ENCODE measurements around the gene ANXA2R. TPM values are rescaled to one million over a fixed set of nuclear protein-coding genes. Genes with fewer than 3 reads are reported as not detected.

The ANXA2R gene
- total RNA-seq, 1 experiment from 2014 or later = 3.6 TPM

DNA sequence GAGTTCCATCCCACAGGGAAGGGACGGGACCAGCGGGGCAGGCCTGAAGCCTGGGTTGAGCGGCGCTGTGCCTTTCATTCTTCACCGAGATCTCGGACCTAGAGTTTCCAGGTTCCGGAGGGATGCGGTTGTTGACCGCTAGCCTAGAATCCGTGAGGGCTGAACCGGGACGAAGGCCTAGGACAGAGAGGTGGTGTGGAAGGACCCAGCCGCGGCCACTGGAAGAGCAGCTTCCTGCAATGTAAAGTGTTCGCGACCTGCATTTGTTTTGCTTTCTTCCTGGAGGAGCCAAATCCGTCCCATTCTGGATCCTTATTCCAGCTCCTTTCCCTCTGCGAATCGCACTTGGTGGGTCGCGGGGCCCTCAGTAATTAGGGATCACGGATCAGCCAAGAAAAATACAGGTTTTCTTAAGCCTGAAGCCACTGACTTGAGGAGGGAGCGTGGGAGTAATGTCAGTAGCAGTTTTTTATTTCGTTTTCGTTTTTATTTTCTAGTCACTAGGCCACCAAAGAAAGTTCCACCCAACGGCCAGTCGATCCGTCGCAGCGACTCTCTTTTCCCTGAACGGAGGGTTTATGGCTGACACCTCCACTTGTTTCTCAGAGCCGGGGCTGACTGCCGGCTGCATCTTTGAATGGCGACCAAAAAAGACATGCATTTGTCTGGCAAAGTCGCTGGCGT is 48.6 kb downstream of the ANXA2R start:
- Histone ChIP-seq H3K79me2 (ENCODE audit: low read depth) (no peaks in the 10 kb centered on the region), H3K9me3 (ENCODE audit: insufficient read depth, low read depth) (peaks cover 17% of the 10 kb centered on the region), H3K27me3 (ENCODE audit: insufficient read depth, low read depth) (no peaks in the 10 kb centered on the region), H3K36me3 (ENCODE audit: low read depth) (peaks cover 5% of the 10 kb centered on the region; the same call in 1 of the 2 replicates), H3K9me2 (ENCODE audit: insufficient read depth) (no peaks in the 10 kb centered on the region), H3K27ac (peak overlapping the region; percentile 60), H3K4me1 (replicated peaks; ENCODE audit: insufficient read depth) (peaks cover 9% of the 10 kb centered on the region), H3F3A (ENCODE audit: insufficient read depth, low read depth) (peaks cover 24% of the 10 kb centered on the region), H3K4me3 (peak overlapping the region; percentile 52), H4K20me1 (ENCODE audit: insufficient read depth) (no peaks in the 10 kb centered on the region), H3K4me2 (peak overlapping the region; percentile 64), H2AFZ (peak overlapping the region; percentile 59)
- intact Hi-C loops (cut with micrococcal nuclease; ENCODE audit: unreplicated experiment) = loop anchor here (1.0 to 2.0 kb wide), 2 partner anchors 41 to 73 kb away; no protein-coding TSS in a partner anchor
- no TSS peak for BruUV-seq (replicated peaks)
- DNase-seq = no peak
- CTCF ChIA-PET = interaction anchor here (0.8 kb wide), 2 partner anchors 50 to 80 kb away, joined by 3 read pairs; no protein-coding TSS in a partner anchor
- POLR2A ChIA-PET (ENCODE audit: unreplicated experiment) = interaction anchor here (0.7 to 0.8 kb wide), 2 partner anchors 8 to 16 kb away, joined by 4 to 5 read pairs; no protein-coding TSS in a partner anchor
- TF ChIP-seq, protein P1, sequence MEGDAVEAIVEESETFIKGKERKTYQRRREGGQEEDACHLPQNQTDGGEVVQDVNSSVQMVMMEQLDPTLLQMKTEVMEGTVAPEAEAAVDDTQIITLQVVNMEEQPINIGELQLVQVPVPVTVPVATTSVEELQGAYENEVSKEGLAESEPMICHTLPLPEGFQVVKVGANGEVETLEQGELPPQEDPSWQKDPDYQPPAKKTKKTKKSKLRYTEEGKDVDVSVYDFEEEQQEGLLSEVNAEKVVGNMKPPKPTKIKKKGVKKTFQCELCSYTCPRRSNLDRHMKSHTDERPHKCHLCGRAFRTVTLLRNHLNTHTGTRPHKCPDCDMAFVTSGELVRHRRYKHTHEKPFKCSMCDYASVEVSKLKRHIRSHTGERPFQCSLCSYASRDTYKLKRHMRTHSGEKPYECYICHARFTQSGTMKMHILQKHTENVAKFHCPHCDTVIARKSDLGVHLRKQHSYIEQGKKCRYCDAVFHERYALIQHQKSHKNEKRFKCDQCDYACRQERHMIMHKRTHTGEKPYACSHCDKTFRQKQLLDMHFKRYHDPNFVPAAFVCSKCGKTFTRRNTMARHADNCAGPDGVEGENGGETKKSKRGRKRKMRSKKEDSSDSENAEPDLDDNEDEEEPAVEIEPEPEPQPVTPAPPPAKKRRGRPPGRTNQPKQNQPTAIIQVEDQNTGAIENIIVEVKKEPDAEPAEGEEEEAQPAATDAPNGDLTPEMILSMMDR (conservative IDR thresholded peaks at IDR 0.05) = no peak
- no peak for TF ChIP-seq EZH2 (IDR thresholded peaks at IDR 0.05; ENCODE audit: low read depth)

DNA sequence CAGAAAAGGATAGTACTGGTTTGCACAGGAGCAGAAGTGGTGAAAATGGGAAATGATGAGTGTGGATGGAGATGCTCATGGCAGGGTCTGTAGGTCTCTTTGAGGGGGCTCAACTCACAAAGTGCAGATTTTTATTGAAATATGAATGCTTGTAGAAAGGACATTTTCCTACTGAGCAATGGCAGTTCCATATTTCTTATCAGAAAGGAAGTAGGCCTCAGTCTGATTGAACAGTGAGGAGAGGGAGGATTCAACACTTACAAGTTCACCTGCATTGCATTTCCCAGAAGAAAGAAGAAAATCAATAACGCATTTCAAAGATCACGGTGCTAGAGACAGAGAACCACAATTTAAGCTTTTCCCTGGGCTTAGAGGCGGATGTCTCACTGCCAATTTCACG is 49.2 kb downstream of the ANXA2R start:
- H3K4me3 ChIP-seq = peak overlapping the region; percentile 52; the same call in 1 of the 2 replicates
- peaks cover 15% of the 10 kb centered on the region for H3K4me1 ChIP-seq (replicated peaks; ENCODE audit: insufficient read depth)
- peaks cover 5% of the 10 kb centered on the region; the same call in 1 of the 2 replicates for H3K36me3 ChIP-seq (ENCODE audit: low read depth)
- H3F3A ChIP-seq (ENCODE audit: insufficient read depth, low read depth) = peaks cover 30% of the 10 kb centered on the region
- intact Hi-C loops (cut with micrococcal nuclease; ENCODE audit: unreplicated experiment) = loop anchor here (1.0 kb wide), 1 partner anchor 41 kb away; no protein-coding TSS in a partner anchor
- peak overlapping the region; percentile 59; the same call in 1 of the 2 replicates for H2AFZ ChIP-seq
- H4K20me1 ChIP-seq (ENCODE audit: insufficient read depth) = no peaks in the 10 kb centered on the region
- no TSS peak for BruUV-seq (replicated peaks)
- H3K27ac ChIP-seq = peak overlapping the region; percentile 60; the same call in 1 of the 2 replicates
- no peaks in the 10 kb centered on the region for H3K79me2 ChIP-seq (ENCODE audit: low read depth)
- ChIA-PET CTCF (interaction anchor here (0.8 kb wide), 1 partner anchor 79 kb away, joined by 3 read pairs; no protein-coding TSS in a partner anchor), POLR2A (ENCODE audit: unreplicated experiment) (interaction anchor here (0.8 kb wide), 1 partner anchor 9 kb away, joined by 5 read pairs; no protein-coding TSS in a partner anchor)
- no peaks in the 10 kb centered on the region for H3K27me3 ChIP-seq (ENCODE audit: insufficient read depth, low read depth)
- no peaks in the 10 kb centered on the region for H3K9me2 ChIP-seq (ENCODE audit: insufficient read depth)
- peaks cover 17% of the 10 kb centered on the region for H3K9me3 ChIP-seq (ENCODE audit: insufficient read depth, low read depth)
- peak overlapping the region; percentile 64 for H3K4me2 ChIP-seq
- TF ChIP-seq, protein P1 (conservative IDR thresholded peaks at IDR 0.05) = no peak
- no peak for TF ChIP-seq EZH2 (IDR thresholded peaks at IDR 0.05; ENCODE audit: low read depth)
- no peak for DNase-seq

Other genes with a start within 250 kb of the ANXA2R start
- gene SELENOP, start 228.4 kb downstream of the ANXA2R start, total RNA-seq (2021) = 4.6 and 5.3 TPM in 2 replicates
- 79.5 and 82.4 TPM in 2 replicates for gene ZNF131, start 80.6 kb upstream of the ANXA2R start, total RNA-seq (2021)
- 0.26 and 0.45 TPM in 2 replicates for gene NIM1K, start 151.9 kb upstream of the ANXA2R start, total RNA-seq (2021)

Data from PC-9 (cell line).